Limb (tissue), 2 donors: ENCODE data around the gene CLCN1.

Experiments
- DNase-seq, 2 donors: peaks; one replicate each; pipeline ENCODE4 v3.0.0-alpha.2; 2016; ENCODE audit errors: extremely low spot score in 2 of 2

Gene CLCN1

GRCh38 chr7:143292876-143293275 is 23.0 kb upstream of the CLCN1 start:
- DNase-seq, result no peak

GRCh38 chr7:143295870-143296269 is 20.0 kb upstream of the CLCN1 start:
- DNase-seq, result no peak

GRCh38 chr7:143296686-143297085 is 19.2 kb upstream of the CLCN1 start:
- DNase-seq, result no peak

- DNase-seq, result no peak
Observed at GRCh38 chr7:143299346-143299745, 16.6 kb upstream of the CLCN1 start.

- no peak for DNase-seq
Observed at GRCh38 chr7:143299840-143300239, 16.1 kb upstream of the CLCN1 start.

- no peak for DNase-seq
Observed at GRCh38 chr7:143300959-143301935, 14.7 kb upstream of the CLCN1 start.

- no peak for DNase-seq
Observed at GRCh38 chr7:143303733-143304132, 12.2 kb upstream of the CLCN1 start.

GRCh38 chr7:143304938-143305337 is 11.0 kb upstream of the CLCN1 start:
- DNase-seq, result no peak

- DNase-seq, result no peak
Observed at GRCh38 chr7:143305423-143306070, 10.4 kb upstream of the CLCN1 start.

- DNase-seq, result no peak
Observed at GRCh38 chr7:143308632-143309031, 7.3 kb upstream of the CLCN1 start.

GRCh38 chr7:143314127-143314526 is 1.8 kb upstream of the CLCN1 start:
- no peak for DNase-seq

GRCh38 chr7:143316492-143316891 is 581 bp downstream of the CLCN1 start:
- no peak for DNase-seq

GRCh38 chr7:143318661-143319060 is 2.8 kb downstream of the CLCN1 start:
- DNase-seq, result no peak

- no peak for DNase-seq
Observed at GRCh38 chr7:143320620-143321019, 4.7 kb downstream of the CLCN1 start.

GRCh38 chr7:143321242-143321641 is 5.3 kb downstream of the CLCN1 start:
- DNase-seq, result no peak

- no peak for DNase-seq
Observed at GRCh38 chr7:143321734-143322133, 5.8 kb downstream of the CLCN1 start.

- peak in 1 of 2 donors; percentile 50 for DNase-seq
Observed at GRCh38 chr7:143322760-143323633, 7.1 kb downstream of the CLCN1 start.

GRCh38 chr7:143323653-143324052 is 7.7 kb downstream of the CLCN1 start:
- DNase-seq, result no peak

- DNase-seq, result no peak
Observed at GRCh38 chr7:143325240-143325639, 9.3 kb downstream of the CLCN1 start.

GRCh38 chr7:143327903-143328302 is 12.0 kb downstream of the CLCN1 start:
- no peak for DNase-seq

- DNase-seq, result no peak
Observed at GRCh38 chr7:143329471-143330170, 13.7 kb downstream of the CLCN1 start.
